Choroid plexus epithelial cell (primary cell): ENCODE data around the gene SRRM4.

Source experiments
- DNase-seq: peaks from one replicate; pipeline ENCODE4 v3.0.0-alpha.2; 2010; ENCODE audit warnings: low read depth
- H3K4me3 ChIP-seq: 2 replicates; pipeline ENCODE4 v1.5.1; 2011; ENCODE audit warnings: low read depth, mild to moderate bottlenecking, control low read depth, low read length, moderate library complexity
- TF ChIP-seq, protein P1 (sequence below): conservative IDR thresholded peaks from 2 replicates; pipeline ENCODE4 v1.5.1; 2011; ENCODE audit warnings: low read depth, mild to moderate bottlenecking, control low read depth, inconsistent platforms, low read length, moderate library complexity

SRRM4 gene

DNA sequence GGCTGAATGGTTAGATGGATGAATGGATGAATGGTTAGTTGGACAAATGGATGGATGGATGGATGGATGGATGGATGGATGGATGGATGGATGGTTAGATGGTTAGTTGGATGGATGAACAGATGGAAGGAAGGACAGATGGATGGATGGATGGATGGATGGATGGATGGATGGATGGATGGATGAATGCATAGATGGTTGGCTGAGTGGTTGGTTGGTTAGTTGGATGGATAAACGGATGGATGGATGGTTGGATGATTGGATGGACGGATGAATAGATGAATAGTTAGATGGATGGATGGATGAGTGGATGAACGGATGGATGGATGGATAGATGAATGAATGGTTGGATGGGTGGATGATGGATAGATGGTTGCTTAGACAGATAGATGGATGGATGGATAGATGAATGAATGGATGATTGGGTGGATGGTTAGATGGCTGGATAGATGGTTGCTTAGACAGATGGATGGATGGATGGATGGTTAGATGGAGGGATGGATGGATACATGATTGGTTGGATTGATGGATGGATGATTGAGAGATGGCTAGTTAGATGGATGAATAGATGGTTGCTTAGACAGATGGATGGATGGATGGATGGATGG lies 148.6 kb downstream of the SRRM4 start:
- TF ChIP-seq, protein P1, sequence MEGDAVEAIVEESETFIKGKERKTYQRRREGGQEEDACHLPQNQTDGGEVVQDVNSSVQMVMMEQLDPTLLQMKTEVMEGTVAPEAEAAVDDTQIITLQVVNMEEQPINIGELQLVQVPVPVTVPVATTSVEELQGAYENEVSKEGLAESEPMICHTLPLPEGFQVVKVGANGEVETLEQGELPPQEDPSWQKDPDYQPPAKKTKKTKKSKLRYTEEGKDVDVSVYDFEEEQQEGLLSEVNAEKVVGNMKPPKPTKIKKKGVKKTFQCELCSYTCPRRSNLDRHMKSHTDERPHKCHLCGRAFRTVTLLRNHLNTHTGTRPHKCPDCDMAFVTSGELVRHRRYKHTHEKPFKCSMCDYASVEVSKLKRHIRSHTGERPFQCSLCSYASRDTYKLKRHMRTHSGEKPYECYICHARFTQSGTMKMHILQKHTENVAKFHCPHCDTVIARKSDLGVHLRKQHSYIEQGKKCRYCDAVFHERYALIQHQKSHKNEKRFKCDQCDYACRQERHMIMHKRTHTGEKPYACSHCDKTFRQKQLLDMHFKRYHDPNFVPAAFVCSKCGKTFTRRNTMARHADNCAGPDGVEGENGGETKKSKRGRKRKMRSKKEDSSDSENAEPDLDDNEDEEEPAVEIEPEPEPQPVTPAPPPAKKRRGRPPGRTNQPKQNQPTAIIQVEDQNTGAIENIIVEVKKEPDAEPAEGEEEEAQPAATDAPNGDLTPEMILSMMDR = no peak
- DNase-seq = no peak
- H3K4me3 ChIP-seq = no peak overlapping the region

DNA sequence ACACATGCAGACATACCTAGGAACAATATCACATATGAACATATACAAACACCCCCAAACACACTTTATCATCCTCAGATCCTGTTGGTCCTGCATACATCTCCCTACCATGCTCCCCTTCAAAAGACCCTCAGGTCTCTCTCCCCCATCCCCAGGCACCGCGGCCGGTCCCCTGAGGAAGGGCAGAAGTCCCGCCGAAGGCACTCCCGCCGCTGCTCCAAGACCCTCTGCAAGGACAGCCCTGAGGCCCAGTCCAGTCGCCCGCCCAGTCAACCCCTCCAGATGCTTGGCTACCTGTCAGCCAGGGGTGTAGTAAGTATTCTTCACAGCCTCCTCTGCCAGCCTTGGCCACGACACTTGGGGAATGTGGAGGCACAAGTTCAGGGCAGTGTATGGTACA lies 149.2 kb downstream of the SRRM4 start:
- TF ChIP-seq, protein P1 = no peak
- H3K4me3 ChIP-seq = no peak overlapping the region
- DNase-seq = no peak

DNA sequence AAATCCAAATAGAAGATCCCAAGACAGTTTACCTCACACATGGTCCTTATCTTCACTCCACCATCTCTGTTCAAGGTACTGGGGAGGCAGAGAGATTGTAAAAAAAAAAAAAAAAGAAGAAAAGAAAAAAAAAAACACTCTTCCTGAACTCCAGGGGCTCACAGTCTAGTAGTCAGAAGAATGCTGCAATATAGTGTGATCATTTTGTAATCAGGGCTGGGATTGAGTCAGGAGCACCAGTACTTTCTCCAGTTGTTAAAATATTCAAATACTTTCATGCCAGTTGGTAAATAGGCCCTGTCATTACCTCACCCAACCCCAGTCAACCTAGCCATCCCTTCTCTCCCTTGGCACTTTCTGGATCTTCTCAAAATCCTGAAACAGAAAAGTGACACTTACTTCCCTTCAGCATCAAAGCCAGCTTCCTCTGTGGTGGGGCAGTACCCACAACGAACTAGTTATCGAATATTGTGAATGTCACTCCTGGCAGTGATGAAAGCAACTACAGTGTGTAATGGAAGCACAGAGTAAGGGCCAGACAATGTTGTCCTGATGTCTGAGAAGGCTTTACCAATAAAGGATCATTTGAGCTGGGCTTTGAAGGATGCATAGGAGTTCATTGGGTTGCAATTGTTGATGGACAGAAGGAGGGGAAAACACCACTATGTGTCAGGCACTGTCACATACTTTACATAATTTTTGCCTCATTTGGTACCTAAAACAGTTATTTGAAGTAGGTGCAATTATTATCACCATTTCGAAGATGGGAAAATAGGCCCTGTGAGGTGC lies 153.1 kb downstream of the SRRM4 start:
- no peak for DNase-seq
- no peak overlapping the region for H3K4me3 ChIP-seq
- TF ChIP-seq, protein P1 = no peak

DNA sequence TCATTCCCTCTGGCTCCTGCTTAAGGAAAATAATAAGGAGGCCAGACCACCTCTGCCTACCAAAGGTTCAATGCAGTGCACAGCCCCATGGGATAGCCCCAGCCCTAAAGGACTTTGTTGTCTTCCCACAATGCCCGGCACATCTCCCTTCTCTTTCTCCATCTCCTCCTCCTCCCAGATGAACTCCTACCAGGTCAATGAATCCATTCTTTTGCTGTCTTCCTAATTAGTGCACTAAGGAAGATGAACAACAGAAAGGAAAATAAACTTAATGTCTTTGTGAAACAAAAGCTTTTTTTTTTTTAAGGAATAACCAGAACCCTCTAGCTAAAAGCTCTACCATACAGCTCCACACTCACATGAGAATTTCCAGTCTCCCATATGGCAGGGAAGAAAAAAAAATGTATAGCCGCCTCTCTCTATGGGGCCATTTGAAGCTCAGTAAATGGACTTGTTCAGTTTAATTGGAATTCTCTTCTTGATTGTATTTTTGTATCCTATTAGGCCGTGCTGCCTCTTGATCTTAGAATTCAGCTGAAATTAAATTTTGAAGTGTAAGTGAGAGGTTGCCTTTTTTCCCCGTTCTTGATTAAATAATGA lies 155.6 kb downstream of the SRRM4 start:
- no peak for DNase-seq
- H3K4me3 ChIP-seq = no peak overlapping the region
- TF ChIP-seq, protein P1 = no peak

DNA sequence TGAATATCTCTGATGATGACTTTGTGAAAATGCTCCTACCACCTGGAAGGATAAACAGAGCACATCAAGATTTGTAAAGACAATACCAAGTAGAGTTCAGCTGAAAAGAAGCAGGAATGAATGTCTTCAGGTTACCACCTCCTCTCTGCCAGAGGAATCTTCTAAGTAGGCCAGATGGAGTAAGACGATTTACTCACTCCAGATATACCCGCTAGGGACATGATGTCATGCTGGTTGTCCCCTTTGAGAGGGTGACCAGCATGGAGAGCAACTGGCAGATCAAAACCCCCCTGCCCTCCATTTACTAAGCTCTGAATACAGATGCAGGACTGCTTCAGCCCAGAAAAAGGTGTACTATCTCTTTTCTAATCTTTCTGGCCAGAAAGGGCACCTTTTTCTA lies 158.1 kb downstream of the SRRM4 start:
- TF ChIP-seq, protein P1 = no peak

DNA sequence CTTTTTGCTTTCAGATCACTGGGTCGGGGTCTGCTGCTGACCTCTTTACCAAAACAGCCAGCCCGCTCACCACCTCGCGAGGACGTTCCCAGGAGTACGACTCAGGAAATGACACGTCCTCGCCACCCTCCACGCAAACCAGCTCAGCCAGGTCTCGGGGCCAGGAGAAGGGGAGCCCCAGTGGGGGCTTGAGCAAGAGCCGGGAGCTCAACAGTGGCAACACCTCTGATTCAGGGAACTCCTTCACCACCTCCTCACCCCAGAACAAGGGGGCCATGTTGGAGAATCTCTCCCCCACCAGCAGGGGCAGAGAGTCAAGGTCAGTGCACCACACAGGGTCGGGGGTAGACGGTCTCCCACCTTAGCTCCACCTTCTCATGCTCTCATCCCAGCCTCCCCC lies 164.0 kb downstream of the SRRM4 start:
- DNase-seq = no peak
- TF ChIP-seq, protein P1 = no peak
- H3K4me3 ChIP-seq = no peak overlapping the region

More for the DNA sequence above, 158.1 kb downstream of the SRRM4 start:
- no peak overlapping the region for H3K4me3 ChIP-seq
- no peak for DNase-seq
